ENCODE results near the gene ELAVL1.

DNA sequence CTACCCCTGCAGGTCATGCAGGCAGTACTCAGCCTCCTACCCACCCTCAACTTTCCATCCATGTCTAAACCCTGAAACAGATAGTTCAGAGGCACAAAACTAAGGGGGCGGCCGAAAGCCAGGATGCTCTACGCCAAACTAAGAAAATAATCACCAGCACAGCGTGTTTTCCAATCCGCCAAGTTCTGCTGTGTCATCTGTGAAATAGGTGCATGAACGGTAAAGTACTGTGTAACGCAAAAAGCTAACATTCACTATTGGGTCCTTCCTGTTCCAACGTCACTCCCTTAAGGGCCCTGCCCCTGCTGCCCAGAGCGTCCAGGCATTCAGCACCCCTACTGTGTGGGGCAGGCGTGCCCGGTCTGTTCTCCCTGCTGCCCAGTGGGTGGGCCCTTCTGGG, 49.7 kb downstream of the ELAVL1 start:
- TF ChIP-seq, protein P1, sequence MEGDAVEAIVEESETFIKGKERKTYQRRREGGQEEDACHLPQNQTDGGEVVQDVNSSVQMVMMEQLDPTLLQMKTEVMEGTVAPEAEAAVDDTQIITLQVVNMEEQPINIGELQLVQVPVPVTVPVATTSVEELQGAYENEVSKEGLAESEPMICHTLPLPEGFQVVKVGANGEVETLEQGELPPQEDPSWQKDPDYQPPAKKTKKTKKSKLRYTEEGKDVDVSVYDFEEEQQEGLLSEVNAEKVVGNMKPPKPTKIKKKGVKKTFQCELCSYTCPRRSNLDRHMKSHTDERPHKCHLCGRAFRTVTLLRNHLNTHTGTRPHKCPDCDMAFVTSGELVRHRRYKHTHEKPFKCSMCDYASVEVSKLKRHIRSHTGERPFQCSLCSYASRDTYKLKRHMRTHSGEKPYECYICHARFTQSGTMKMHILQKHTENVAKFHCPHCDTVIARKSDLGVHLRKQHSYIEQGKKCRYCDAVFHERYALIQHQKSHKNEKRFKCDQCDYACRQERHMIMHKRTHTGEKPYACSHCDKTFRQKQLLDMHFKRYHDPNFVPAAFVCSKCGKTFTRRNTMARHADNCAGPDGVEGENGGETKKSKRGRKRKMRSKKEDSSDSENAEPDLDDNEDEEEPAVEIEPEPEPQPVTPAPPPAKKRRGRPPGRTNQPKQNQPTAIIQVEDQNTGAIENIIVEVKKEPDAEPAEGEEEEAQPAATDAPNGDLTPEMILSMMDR (IDR thresholded peaks at IDR 0.05), result no peak
- no peak for TF ChIP-seq EZH2 (IDR thresholded peaks at IDR 0.05; ENCODE audit: borderline replicate concordance, insufficient read depth, low read depth, low read length, poor library complexity, severe bottlenecking)

Measured in B cell (primary cell).